Mucosa of rectum (tissue), 2 donors: ENCODE data around the gene HSPA8.

ENCODE experiments used
- H3K27ac ChIP-seq, 2 donors: one replicate each; pipeline ENCODE4 v1.7.0; 2013; ENCODE audit warnings: inconsistent platforms in 2 of 2, low read depth in 2 of 2, low read length in 2 of 2
- H3K27me3 ChIP-seq, 2 donors: one replicate each; pipeline ENCODE4 v1.7.0; 2013; ENCODE audit warnings: low read length in 2 of 2; ENCODE audit not compliant: control insufficient read depth in 2 of 2, insufficient read depth in 2 of 2
- H3K36me3 ChIP-seq, 2 donors: one replicate each; pipeline ENCODE4 v1.7.0; 2013; ENCODE audit warnings: low read length in 2 of 2; ENCODE audit not compliant: control insufficient read depth in 2 of 2, insufficient read depth in 2 of 2
- H3K4me1 ChIP-seq, 2 donors: one replicate each; pipeline ENCODE4 v1.7.0; 2013; ENCODE audit warnings: low read length in 2 of 2, mild to moderate bottlenecking in 1 of 2; ENCODE audit not compliant: control insufficient read depth in 2 of 2, insufficient read depth in 2 of 2
- H3K4me3 ChIP-seq, 2 donors: one replicate each; pipeline ENCODE4 v1.7.0; 2013; ENCODE audit warnings: low read length in 2 of 2
- H3K9ac ChIP-seq, 2 donors: one replicate each; pipeline ENCODE4 v1.7.0; 2013; ENCODE audit warnings: low read length in 2 of 2, low read depth in 1 of 2, mild to moderate bottlenecking in 1 of 2
- H3K9me3 ChIP-seq, 2 donors: one replicate each; pipeline ENCODE4 v1.7.0; 2013; ENCODE audit warnings: low read length in 2 of 2; ENCODE audit not compliant: control insufficient read depth in 2 of 2
- donor health status: healthy.
- donor health status: Normal muscosa, but diverticular disease.

Gene HSPA8

DNA sequence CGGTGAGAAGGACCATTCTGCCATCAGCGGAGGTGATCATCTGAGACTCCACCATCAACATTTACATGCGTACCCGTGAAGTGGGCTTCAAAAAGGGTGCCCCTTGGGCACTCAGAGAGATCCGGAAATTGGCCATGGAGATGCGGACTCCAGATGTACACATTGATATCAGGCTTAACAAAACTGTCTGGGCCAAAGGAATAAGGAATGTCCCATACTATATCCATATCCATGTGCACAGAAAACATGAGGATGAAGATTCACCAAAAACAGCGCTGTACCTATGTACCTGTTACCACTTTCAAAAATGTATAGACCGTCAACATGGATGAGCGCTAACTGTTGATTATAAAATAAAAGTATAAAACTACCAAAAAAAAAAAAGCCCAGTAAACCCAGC, 10.8 kb downstream of the HSPA8 start:
- no peak overlapping the region for H3K4me3 ChIP-seq
- H3K9me3 ChIP-seq, result no peaks in the 10 kb centered on the region
- H3K4me1 ChIP-seq, result peaks cover 0 to 3% of the 10 kb centered on the region in 2 donors
- H3K27ac ChIP-seq, result no peak overlapping the region
- H3K9ac ChIP-seq, result no peak overlapping the region
- H3K27me3 ChIP-seq, result no peaks in the 10 kb centered on the region
- peaks cover 17 to 24% of the 10 kb centered on the region in 2 donors for H3K36me3 ChIP-seq

DNA sequence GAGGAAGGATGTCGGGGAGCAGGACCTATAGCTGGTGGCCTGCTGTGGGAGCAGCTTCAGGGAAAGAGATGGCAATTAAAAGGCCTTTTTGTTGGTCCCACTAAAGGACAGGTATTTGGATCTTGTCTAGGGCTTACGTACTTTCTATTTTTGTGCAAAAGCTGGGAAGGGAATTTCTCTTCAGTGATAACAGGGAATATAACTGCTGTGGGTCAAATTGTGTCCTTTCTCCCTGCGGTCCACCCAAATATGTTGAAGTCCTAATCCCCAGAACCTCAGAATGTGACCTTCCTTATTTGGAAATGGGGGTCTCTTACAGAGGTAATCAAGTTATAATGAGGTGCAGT, 14.0 kb downstream of the HSPA8 start:
- H3K27ac ChIP-seq, result no peak overlapping the region
- no peaks in the 10 kb centered on the region for H3K9me3 ChIP-seq
- no peaks in the 10 kb centered on the region for H3K4me1 ChIP-seq
- H3K27me3 ChIP-seq, result no peaks in the 10 kb centered on the region
- no peaks in the 10 kb centered on the region for H3K36me3 ChIP-seq
- H3K4me3 ChIP-seq, result no peak overlapping the region
- no peak overlapping the region for H3K9ac ChIP-seq

- no peaks in the 10 kb centered on the region for H3K4me1 ChIP-seq
- H3K4me3 ChIP-seq, result no peak overlapping the region
- no peak overlapping the region for H3K9ac ChIP-seq
- H3K27ac ChIP-seq, result no peak overlapping the region
- no peaks in the 10 kb centered on the region for H3K9me3 ChIP-seq
- no peaks in the 10 kb centered on the region for H3K36me3 ChIP-seq
- H3K27me3 ChIP-seq, result no peaks in the 10 kb centered on the region
These were observed 14.5 kb downstream of the HSPA8 start for GRCh38 chr11:123047266-123047946.

DNA sequence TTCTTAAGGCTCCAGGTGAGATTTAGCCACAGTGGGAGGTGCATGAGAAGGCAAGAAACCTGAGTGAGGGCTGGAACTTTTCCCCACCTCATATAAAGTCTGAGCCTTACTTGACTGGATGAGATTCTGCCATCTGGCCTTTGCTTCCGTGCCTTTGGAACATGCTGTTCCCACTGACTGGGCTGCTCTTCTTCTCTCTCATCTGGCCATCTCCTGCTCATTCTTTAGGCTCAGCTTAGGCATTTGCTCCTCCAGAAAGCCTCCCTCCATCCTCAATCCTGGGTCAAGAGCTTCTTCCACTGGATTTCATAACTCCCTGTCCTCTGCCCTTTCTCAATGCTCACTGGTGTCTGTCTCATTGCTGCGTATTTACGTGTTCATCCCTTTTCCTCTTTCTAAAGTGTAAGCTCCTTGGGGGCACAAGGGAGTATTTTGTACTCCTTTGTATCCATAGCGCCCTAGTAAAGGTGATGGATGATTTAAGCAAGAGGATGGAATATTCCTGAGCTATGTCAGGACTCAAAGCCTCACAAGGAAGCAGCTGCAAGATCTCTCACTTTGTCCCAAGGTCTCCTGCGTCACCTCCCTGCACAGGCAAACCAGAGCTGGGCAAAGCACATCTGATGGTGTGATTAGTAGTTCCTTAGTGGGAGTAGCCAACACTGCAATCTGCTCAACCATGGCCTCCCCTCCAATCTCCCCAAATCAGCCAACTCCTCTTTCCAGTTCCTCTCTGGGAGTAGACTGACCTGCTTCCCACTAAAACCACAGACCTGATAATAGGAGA, 15.3 kb downstream of the HSPA8 start:
- no peaks in the 10 kb centered on the region for H3K4me1 ChIP-seq
- no peak overlapping the region for H3K4me3 ChIP-seq
- no peak overlapping the region for H3K27ac ChIP-seq
- H3K9me3 ChIP-seq, result no peaks in the 10 kb centered on the region
- H3K36me3 ChIP-seq, result no peaks in the 10 kb centered on the region
- no peaks in the 10 kb centered on the region for H3K27me3 ChIP-seq
- no peak overlapping the region for H3K9ac ChIP-seq

- H3K27me3 ChIP-seq, result no peaks in the 10 kb centered on the region
- no peak overlapping the region for H3K27ac ChIP-seq
- H3K36me3 ChIP-seq, result no peaks in the 10 kb centered on the region
- H3K4me1 ChIP-seq, result no peaks in the 10 kb centered on the region
- no peak overlapping the region for H3K9ac ChIP-seq
- H3K9me3 ChIP-seq, result no peaks in the 10 kb centered on the region
- H3K4me3 ChIP-seq, result no peak overlapping the region
These were observed 16.8 kb downstream of the HSPA8 start for GRCh38 chr11:123045101-123045500.

DNA sequence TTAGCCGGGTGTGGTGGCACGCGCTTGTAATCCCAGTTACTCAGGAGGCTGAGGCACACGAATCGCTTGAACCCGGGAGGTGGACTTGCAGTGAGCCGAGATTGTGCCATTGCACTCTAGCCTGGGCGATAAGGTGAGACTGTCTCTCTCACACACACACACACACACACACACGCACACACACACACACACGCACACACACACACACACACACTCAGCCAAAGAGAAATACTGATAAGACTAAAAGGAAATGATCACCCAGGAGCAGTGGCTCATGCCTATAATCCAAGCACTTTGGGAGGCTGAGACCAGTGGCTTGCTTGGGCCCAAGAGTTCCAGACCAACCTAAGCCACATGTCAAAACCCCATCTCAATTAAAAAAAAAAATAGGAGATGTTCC, 20.8 kb downstream of the HSPA8 start:
- no peaks in the 10 kb centered on the region for H3K36me3 ChIP-seq
- H3K9ac ChIP-seq, result no peak overlapping the region
- H3K27ac ChIP-seq, result no peak overlapping the region
- H3K27me3 ChIP-seq, result no peaks in the 10 kb centered on the region
- no peak overlapping the region for H3K4me3 ChIP-seq
- H3K4me1 ChIP-seq, result no peaks in the 10 kb centered on the region
- no peaks in the 10 kb centered on the region for H3K9me3 ChIP-seq

DNA sequence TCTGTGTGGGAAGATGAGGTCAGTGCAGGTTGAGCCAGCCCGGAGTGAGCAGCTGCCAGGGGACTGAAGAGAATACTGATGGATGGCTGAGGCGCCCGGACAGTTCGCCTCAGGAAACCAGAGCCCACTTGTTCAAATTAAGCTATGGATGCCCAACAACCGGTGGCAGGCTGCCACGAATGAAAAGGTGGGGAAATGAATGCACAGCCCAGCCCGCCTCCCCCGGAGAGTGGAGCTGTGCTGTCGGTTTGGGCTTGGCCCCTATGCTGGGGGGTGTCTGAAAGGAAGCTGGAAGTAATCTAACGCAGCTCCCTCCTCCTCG, 21.9 kb downstream of the HSPA8 start:
- Histone ChIP-seq H3K27ac (no peak overlapping the region), H3K9ac (no peak overlapping the region), H3K9me3 (no peaks in the 10 kb centered on the region), H3K4me1 (no peaks in the 10 kb centered on the region), H3K36me3 (no peaks in the 10 kb centered on the region), H3K4me3 (no peak overlapping the region), H3K27me3 (no peaks in the 10 kb centered on the region)

DNA sequence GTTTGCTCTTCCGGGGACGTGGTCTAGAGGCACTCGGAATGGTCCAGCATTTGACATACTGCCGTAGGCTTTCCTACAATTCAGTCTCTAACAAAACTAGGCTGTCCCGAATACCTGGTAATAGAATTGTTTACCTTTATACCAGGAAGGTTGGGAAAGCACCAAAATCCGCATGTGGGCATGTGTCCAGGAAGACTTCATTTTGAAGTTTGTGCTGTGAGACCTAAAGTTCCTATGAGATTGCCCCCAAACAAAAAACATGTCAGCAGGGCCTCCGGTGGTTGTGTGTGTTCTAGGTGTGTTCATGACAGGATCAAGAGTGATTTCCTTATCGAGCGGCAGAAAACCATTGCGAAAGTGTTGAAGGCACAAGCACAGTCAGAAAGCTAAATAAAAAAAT, 26.1 kb downstream of the HSPA8 start:
- no peak overlapping the region for H3K27ac ChIP-seq
- no peaks in the 10 kb centered on the region for H3K4me1 ChIP-seq
- no peak overlapping the region for H3K4me3 ChIP-seq
- H3K36me3 ChIP-seq, result no peaks in the 10 kb centered on the region
- H3K9ac ChIP-seq, result no peak overlapping the region
- H3K9me3 ChIP-seq, result no peaks in the 10 kb centered on the region
- H3K27me3 ChIP-seq, result no peaks in the 10 kb centered on the region

- no peak overlapping the region for H3K4me3 ChIP-seq
- no peaks in the 10 kb centered on the region for H3K9me3 ChIP-seq
- H3K9ac ChIP-seq, result no peak overlapping the region
- H3K27me3 ChIP-seq, result no peaks in the 10 kb centered on the region
- no peaks in the 10 kb centered on the region for H3K4me1 ChIP-seq
- H3K27ac ChIP-seq, result no peak overlapping the region
- H3K36me3 ChIP-seq, result no peaks in the 10 kb centered on the region
These were observed 27.3 kb downstream of the HSPA8 start for GRCh38 chr11:123034597-123034996.

DNA sequence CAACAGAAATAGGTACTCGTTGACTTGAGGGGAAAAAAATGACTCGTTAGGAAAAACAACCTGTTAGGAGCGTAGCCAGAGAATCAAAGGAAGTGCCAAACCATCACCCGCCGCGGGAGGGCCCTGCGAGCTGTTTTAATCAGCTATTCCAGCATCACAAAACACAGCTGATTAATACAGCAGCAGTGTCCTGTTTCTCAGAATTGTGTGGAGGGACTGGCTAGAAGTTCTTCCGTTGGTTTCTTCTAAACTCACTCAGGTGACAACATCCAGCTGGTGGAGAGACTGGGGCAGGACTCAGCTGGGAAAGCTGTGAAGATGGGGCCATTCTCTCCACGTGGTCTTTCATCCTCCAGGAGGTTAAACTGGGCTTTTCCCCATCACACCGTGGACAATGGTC, 28.0 kb downstream of the HSPA8 start:
- Histone ChIP-seq H3K9me3 (no peaks in the 10 kb centered on the region), H3K4me1 (no peaks in the 10 kb centered on the region), H3K36me3 (no peaks in the 10 kb centered on the region), H3K27me3 (no peaks in the 10 kb centered on the region), H3K4me3 (no peak overlapping the region), H3K27ac (no peak overlapping the region), H3K9ac (no peak overlapping the region)
